ENCODE measurements around the gene PAK1.
"Not testable (repeated sequence)": the region's sequence is repeated elsewhere in the genome, so short reads cannot be mapped to it uniquely, and the experiment has no call there.

Gene PAK1

GRCh38 chr11:77473801-77474683 is at the start of gene PAK1:
TSS of gene PAK1 (minus strand) at chr11:77474094. CDS start at chr11:77392520, 81,574 bp downstream.
- DNase-seq (ENCODE audit: low read depth in 2 of 2): peak; percentile 71 to 75

GRCh38 chr11:77522215-77522614 is 48.3 kb upstream of the PAK1 start:
- no peak for DNase-seq (ENCODE audit: low read depth in 2 of 2)

GRCh38 chr11:77519847-77520246 is 46.0 kb upstream of the PAK1 start:
- no peak for DNase-seq (ENCODE audit: low read depth in 2 of 2)

GRCh38 chr11:77518471-77518870 is 44.6 kb upstream of the PAK1 start:
- DNase-seq (ENCODE audit: low read depth in 2 of 2): no peak

GRCh38 chr11:77517753-77518152 is 43.9 kb upstream of the PAK1 start:
- no peak for DNase-seq (ENCODE audit: low read depth in 2 of 2)

GRCh38 chr11:77517226-77517625 is 43.3 kb upstream of the PAK1 start:
- no peak for DNase-seq (ENCODE audit: low read depth in 2 of 2)

GRCh38 chr11:77515483-77515882 is 41.6 kb upstream of the PAK1 start:
- no peak for DNase-seq (ENCODE audit: low read depth in 2 of 2)

GRCh38 chr11:77515063-77515462 is 41.2 kb upstream of the PAK1 start:
- no peak for DNase-seq (ENCODE audit: low read depth in 2 of 2)

GRCh38 chr11:77512092-77512491 is 38.2 kb upstream of the PAK1 start:
- DNase-seq (ENCODE audit: low read depth in 2 of 2): no peak

GRCh38 chr11:77510851-77511250 is 37.0 kb upstream of the PAK1 start:
- no peak for DNase-seq (ENCODE audit: low read depth in 2 of 2)

GRCh38 chr11:77510095-77510494 is 36.2 kb upstream of the PAK1 start:
- DNase-seq (ENCODE audit: low read depth in 2 of 2): no peak

- no peak for DNase-seq (ENCODE audit: low read depth in 2 of 2)
These were observed 34.1 kb upstream of the PAK1 start for GRCh38 chr11:77508019-77508418.

GRCh38 chr11:77506857-77507256 is 33.0 kb upstream of the PAK1 start:
- DNase-seq (ENCODE audit: low read depth in 2 of 2): no peak

- DNase-seq (ENCODE audit: low read depth in 2 of 2): no peak
These were observed 32.1 kb upstream of the PAK1 start for GRCh38 chr11:77505956-77506355.

- DNase-seq (ENCODE audit: low read depth in 2 of 2): no peak
These were observed 29.1 kb upstream of the PAK1 start for GRCh38 chr11:77503006-77503405.

GRCh38 chr11:77502346-77502905 is 28.5 kb upstream of the PAK1 start:
- no peak for DNase-seq (ENCODE audit: low read depth in 2 of 2)

- no peak for DNase-seq (ENCODE audit: low read depth in 2 of 2)
These were observed 27.9 kb upstream of the PAK1 start for GRCh38 chr11:77501758-77502157.

- no peak for DNase-seq (ENCODE audit: low read depth in 2 of 2)
These were observed 23.5 kb upstream of the PAK1 start for GRCh38 chr11:77497368-77497767.

- DNase-seq (ENCODE audit: low read depth in 2 of 2): no peak
These were observed 21.6 kb upstream of the PAK1 start for GRCh38 chr11:77495526-77495925.

- DNase-seq (ENCODE audit: low read depth in 2 of 2): not testable (repeated sequence)
These were observed 16.1 kb upstream of the PAK1 start for GRCh38 chr11:77490035-77490434.

GRCh38 chr11:77487790-77488189 is 13.9 kb upstream of the PAK1 start:
- DNase-seq (ENCODE audit: low read depth in 2 of 2): no peak

- no peak for DNase-seq (ENCODE audit: low read depth in 2 of 2)
These were observed 6.0 kb upstream of the PAK1 start for GRCh38 chr11:77479746-77480352.

GRCh38 chr11:77475206-77475605 is 1.3 kb upstream of the PAK1 start:
- no peak for DNase-seq (ENCODE audit: low read depth in 2 of 2)

Data from stimulated activated CD8-positive, alpha-beta memory T cell treated with anti-CD3 and anti-CD28 coated beads, Interleukin-7, amount 100 ng/mL, for 1 hour (primary cell).